OCI-LY3 (cell line): ENCODE results near the gene S1PR2.
A peak's percentile ranks its signal among the peaks of the same experiment; 100 is the strongest.

ENCODE experiments used
- H2AFZ ChIP-seq: fragments of 200-600, 300-600 bp; shearing (Covaris generic); 2 replicates; pipeline ENCODE4 v1.6.0; 2014; ENCODE audit warnings: antibody characterized with exemption, low read depth, low read length
- H3K27ac ChIP-seq: fragments of 200-600, 300-600 bp; sonication (generic); 2 replicates; pipeline ENCODE4 v1.5.1; 2014; ENCODE audit warnings: mild to moderate bottlenecking, low read length, moderate library complexity, mixed read lengths
- H3K27me3 ChIP-seq: fragments of 200-600, 300-600 bp; sonication (generic); 2 replicates; pipeline ENCODE4 v1.6.1; 2014; ENCODE audit warnings: low read depth, low read length, mixed read lengths
- H3K36me3 ChIP-seq: fragments of 200-600, 300-600 bp; sonication (generic); replicated peaks from 2 replicates; pipeline ENCODE3; 2014; ENCODE audit warnings: low read depth, low read length, mixed read lengths
- H3K4me1 ChIP-seq: fragments of 300-600, 200-600 bp; sonication (generic); 2 replicates; pipeline ENCODE4 v1.6.1; 2014; ENCODE audit warnings: low read length, mixed read lengths
- H3K4me2 ChIP-seq: fragments of 200-600, 300-600 bp; sonication (generic); 2 replicates; pipeline ENCODE4 v1.6.1; 2014; ENCODE audit warnings: low read length, mixed read lengths
- H3K4me3 ChIP-seq: fragments of 300-600, 200-600 bp; sonication (generic); 2 replicates; pipeline ENCODE4 v1.5.1; 2014; ENCODE audit warnings: antibody characterized with exemption, mild to moderate bottlenecking, low read length, moderate library complexity
- H3K79me2 ChIP-seq: fragments of 300-600, 200-600 bp; shearing (Covaris generic); 2 replicates; pipeline ENCODE4 v1.6.1; 2014; ENCODE audit warnings: mild to moderate bottlenecking, low read length, mixed read lengths
- H3K9ac ChIP-seq: fragments of 300-600, 200-600 bp; shearing (Covaris generic); 2 replicates; pipeline ENCODE4 v1.6.0; 2014; ENCODE audit warnings: mild to moderate bottlenecking, low read length, moderate library complexity
- H3K9me3 ChIP-seq: fragments of 200-600, 300-600 bp; shearing (Covaris generic); 2 replicates; pipeline ENCODE4 v1.6.1; 2014; ENCODE audit warnings: low read length, mixed read lengths; ENCODE audit not compliant: insufficient read depth
- H4K20me1 ChIP-seq: fragments of 200-600, 300-600 bp; sonication (generic); 2 replicates; pipeline ENCODE4 v1.6.1; 2016; ENCODE audit warnings: low read length, mixed read lengths; ENCODE audit not compliant: insufficient read depth
- EZH2phosphoT487 ChIP-seq: fragments of 200-600 bp; shearing (Covaris generic); IDR thresholded peaks from 2 replicates; pipeline ENCODE4 v1.6.1; 2018; ENCODE audit warnings: antibody characterized with exemption, mixed run types, low read depth
- TF ChIP-seq, protein P1 (sequence below): fragments of 200-600, 300-600 bp; sonication (generic); IDR thresholded peaks from 2 replicates; pipeline ENCODE4 v1.5.1; 2014; ENCODE audit warnings: antibody characterized with exemption, low read length, low read depth

The S1PR2 gene

GRCh38 chr19:10274589-10274988 is 43.5 kb upstream of the S1PR2 start:
- no peak overlapping the region for H2AFZ ChIP-seq
- H3K4me2 ChIP-seq: peak overlapping the region; percentile 32; the same call in 1 of the 2 replicates
- peak overlapping the region; percentile 40 for H3K27ac ChIP-seq
- peaks cover 63% of the 10 kb centered on the region for H4K20me1 ChIP-seq
- peak overlapping the region; percentile 23; the same call in 1 of the 2 replicates for H3K4me3 ChIP-seq
- no peak overlapping the region for H3K9ac ChIP-seq
- H3K79me2 ChIP-seq: peaks cover 99% of the 10 kb centered on the region
- TF ChIP-seq, protein P1, sequence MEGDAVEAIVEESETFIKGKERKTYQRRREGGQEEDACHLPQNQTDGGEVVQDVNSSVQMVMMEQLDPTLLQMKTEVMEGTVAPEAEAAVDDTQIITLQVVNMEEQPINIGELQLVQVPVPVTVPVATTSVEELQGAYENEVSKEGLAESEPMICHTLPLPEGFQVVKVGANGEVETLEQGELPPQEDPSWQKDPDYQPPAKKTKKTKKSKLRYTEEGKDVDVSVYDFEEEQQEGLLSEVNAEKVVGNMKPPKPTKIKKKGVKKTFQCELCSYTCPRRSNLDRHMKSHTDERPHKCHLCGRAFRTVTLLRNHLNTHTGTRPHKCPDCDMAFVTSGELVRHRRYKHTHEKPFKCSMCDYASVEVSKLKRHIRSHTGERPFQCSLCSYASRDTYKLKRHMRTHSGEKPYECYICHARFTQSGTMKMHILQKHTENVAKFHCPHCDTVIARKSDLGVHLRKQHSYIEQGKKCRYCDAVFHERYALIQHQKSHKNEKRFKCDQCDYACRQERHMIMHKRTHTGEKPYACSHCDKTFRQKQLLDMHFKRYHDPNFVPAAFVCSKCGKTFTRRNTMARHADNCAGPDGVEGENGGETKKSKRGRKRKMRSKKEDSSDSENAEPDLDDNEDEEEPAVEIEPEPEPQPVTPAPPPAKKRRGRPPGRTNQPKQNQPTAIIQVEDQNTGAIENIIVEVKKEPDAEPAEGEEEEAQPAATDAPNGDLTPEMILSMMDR: no peak
- no peak for TF ChIP-seq EZH2phosphoT487
- H3K27me3 ChIP-seq: no peaks in the 10 kb centered on the region
- H3K36me3 ChIP-seq: peaks cover 57% of the 10 kb centered on the region
- no peaks in the 10 kb centered on the region for H3K9me3 ChIP-seq
- H3K4me1 ChIP-seq: peaks cover 58% of the 10 kb centered on the region

DNA sequence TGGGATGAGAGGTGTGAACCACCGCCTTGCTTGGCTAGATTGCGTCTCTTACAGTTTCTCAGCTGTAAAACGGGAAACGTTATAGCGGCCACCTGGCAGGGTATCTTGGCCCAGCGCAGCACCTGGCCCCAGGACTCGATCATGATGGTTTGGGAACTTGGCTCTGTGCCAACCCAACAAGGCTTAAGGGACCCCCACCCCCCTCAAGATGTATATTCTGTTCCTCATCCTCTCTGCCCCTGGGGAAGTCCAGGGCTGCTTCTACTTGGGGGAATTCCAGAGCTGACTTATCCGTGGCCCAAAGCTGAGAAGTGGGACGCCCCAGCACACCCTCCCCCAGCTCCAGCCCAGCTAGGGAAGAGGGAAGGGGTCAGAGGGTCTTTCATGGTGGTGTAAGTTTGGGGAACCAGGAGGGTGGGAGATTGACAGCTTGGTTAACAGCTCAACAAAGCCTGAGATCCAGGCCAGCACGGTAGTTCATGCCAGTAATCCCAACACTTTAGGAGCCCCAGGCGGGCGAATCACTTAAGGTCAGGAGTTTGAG is 40.5 kb upstream of the S1PR2 start:
- Histone ChIP-seq H3K27me3 (no peaks in the 10 kb centered on the region), H3K27ac (peak overlapping the region; percentile 93), H3K4me3 (peak overlapping the region; percentile 82), H3K36me3 (peaks cover 32% of the 10 kb centered on the region), H3K79me2 (peaks cover 71% of the 10 kb centered on the region), H3K9me3 (no peaks in the 10 kb centered on the region), H3K9ac (peak overlapping the region; percentile 95), H3K4me2 (peak overlapping the region; percentile 98), H2AFZ (no peak overlapping the region), H3K4me1 (peaks cover 37% of the 10 kb centered on the region), H4K20me1 (peaks cover 35% of the 10 kb centered on the region)
- TF ChIP-seq, protein P1: no peak
- no peak for TF ChIP-seq EZH2phosphoT487

DNA sequence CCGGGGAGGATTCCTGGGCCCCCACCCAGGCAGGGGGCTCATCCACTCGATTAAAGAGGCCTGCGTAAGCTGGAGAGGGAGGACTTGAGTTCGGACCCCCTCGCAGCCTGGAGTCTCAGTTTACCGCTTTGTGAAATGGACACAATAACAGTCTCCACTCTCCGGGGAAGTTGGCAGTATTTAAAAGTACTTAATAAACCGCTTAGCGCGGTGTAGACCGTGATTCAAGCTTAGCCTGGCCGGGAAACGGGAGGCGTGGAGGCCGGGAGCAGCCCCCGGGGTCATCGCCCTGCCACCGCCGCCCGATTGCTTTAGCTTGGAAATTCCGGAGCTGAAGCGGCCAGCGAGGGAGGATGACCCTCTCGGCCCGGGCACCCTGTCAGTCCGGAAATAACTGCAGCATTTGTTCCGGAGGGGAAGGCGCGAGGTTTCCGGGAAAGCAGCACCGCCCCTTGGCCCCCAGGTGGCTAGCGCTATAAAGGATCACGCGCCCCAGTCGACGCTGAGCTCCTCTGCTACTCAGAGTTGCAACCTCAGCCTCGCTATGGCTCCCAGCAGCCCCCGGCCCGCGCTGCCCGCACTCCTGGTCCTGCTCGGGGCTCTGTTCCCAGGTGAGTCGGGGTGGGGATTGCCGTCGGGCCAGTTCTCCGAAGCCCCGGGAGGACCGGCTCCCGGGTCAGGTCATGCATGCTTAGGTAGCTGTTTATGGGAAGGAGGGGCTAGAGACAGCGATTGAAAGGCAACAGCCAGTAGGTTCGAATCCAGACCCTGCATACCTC is 39.7 kb upstream of the S1PR2 start, which contains the start of gene ICAM1:
TSS of gene ICAM1 (plus strand) at position 505 of the 779 bp plus-strand sequence. CDS start at position 545, 40 bp downstream.
- peak within 1 kb of the TSS; percentile 59; the same call in 1 of the 2 replicates for H2AFZ ChIP-seq
- peak within 1 kb of the TSS; percentile 98 for H3K4me2 ChIP-seq
- no peaks in the 10 kb centered on the region for H3K27me3 ChIP-seq
- peak within 1 kb of the TSS; percentile 93 for H3K27ac ChIP-seq
- peaks cover 33% of the 10 kb centered on the region for H3K4me1 ChIP-seq
- H3K9me3 ChIP-seq: no peaks in the 10 kb centered on the region
- H3K79me2 ChIP-seq: peaks cover 63% of the 10 kb centered on the region
- peaks cover 28% of the 10 kb centered on the region for H4K20me1 ChIP-seq
- peak within 1 kb of the TSS; percentile 95 for H3K9ac ChIP-seq
- TF ChIP-seq, protein P1: no peak
- H3K4me3 ChIP-seq: peak within 1 kb of the TSS; percentile 82
- H3K36me3 ChIP-seq: peaks cover 27% of the 10 kb centered on the region

- Histone ChIP-seq H3K36me3 (peaks cover 25% of the 10 kb centered on the region), H3K27ac (peak overlapping the region; percentile 93), H3K27me3 (no peaks in the 10 kb centered on the region), H3K4me1 (peaks cover 30% of the 10 kb centered on the region), H3K9me3 (no peaks in the 10 kb centered on the region), H2AFZ (peak overlapping the region; percentile 59; the same call in 1 of the 2 replicates), H3K79me2 (peaks cover 57% of the 10 kb centered on the region), H3K4me3 (peak overlapping the region; percentile 82), H4K20me1 (peaks cover 24% of the 10 kb centered on the region), H3K4me2 (peak overlapping the region; percentile 98), H3K9ac (peak overlapping the region; percentile 95)
- no peak for TF ChIP-seq EZH2phosphoT487
- TF ChIP-seq, protein P1: no peak
These were observed 39.1 kb upstream of the S1PR2 start for GRCh38 chr19:10270180-10270615.
